ENCODE results near the gene RERGL.
"Not testable (repeated sequence)": the region's sequence is repeated elsewhere in the genome, so short reads cannot be mapped to it uniquely, and the experiment has no call there.

RERGL gene

GRCh38 chr12:18084080-18084479, 5.9 kb downstream of the RERGL start:
- no peaks in the 10 kb centered on the region for H3K4me1 ChIP-seq (ENCODE audit: control insufficient read depth, insufficient read depth, low read length, poor library complexity, severe bottlenecking)
- no peak overlapping the region for H3K4me3 ChIP-seq (ENCODE audit: insufficient read depth, low read depth, low read length, poor library complexity, severe bottlenecking)
- no peaks in the 10 kb centered on the region for H3K36me3 ChIP-seq (ENCODE audit: control insufficient read depth, insufficient read depth, low read length)
- H3K9me3 ChIP-seq (ENCODE audit: control insufficient read depth, low read length), result no peaks in the 10 kb centered on the region
- H3K27ac ChIP-seq (ENCODE audit: insufficient read depth, low read length, poor library complexity, severe bottlenecking), result no peak overlapping the region
- no peaks in the 10 kb centered on the region for H3K27me3 ChIP-seq (replicated peaks; ENCODE audit: control insufficient read depth, insufficient read depth, low read length, poor library complexity, severe bottlenecking)
- no peak for DNase-seq

- H3K27ac ChIP-seq (ENCODE audit: insufficient read depth, low read length, poor library complexity, severe bottlenecking), result no peak overlapping the region
- no peaks in the 10 kb centered on the region for H3K9me3 ChIP-seq (ENCODE audit: control insufficient read depth, low read length)
- H3K4me3 ChIP-seq (ENCODE audit: insufficient read depth, low read depth, low read length, poor library complexity, severe bottlenecking), result no peak overlapping the region
- no peak for DNase-seq
- H3K36me3 ChIP-seq (ENCODE audit: control insufficient read depth, insufficient read depth, low read length), result no peaks in the 10 kb centered on the region
- H3K4me1 ChIP-seq (ENCODE audit: control insufficient read depth, insufficient read depth, low read length, poor library complexity, severe bottlenecking), result no peaks in the 10 kb centered on the region
- H3K27me3 ChIP-seq (replicated peaks; ENCODE audit: control insufficient read depth, insufficient read depth, low read length, poor library complexity, severe bottlenecking), result no peaks in the 10 kb centered on the region
Observed at GRCh38 chr12:18079541-18080246, 10.3 kb downstream of the RERGL start.

- DNase-seq, result no peak
- Histone ChIP-seq H3K9me3 (ENCODE audit: control insufficient read depth, low read length) (no peaks in the 10 kb centered on the region), H3K36me3 (ENCODE audit: control insufficient read depth, insufficient read depth, low read length) (no peaks in the 10 kb centered on the region), H3K4me1 (ENCODE audit: control insufficient read depth, insufficient read depth, low read length, poor library complexity, severe bottlenecking) (no peaks in the 10 kb centered on the region), H3K27me3 (replicated peaks; ENCODE audit: control insufficient read depth, insufficient read depth, low read length, poor library complexity, severe bottlenecking) (no peaks in the 10 kb centered on the region), H3K27ac (ENCODE audit: insufficient read depth, low read length, poor library complexity, severe bottlenecking) (no peak overlapping the region), H3K4me3 (ENCODE audit: insufficient read depth, low read depth, low read length, poor library complexity, severe bottlenecking) (no peak overlapping the region)
Observed at GRCh38 chr12:18074001-18074400, 16.0 kb downstream of the RERGL start.

- Histone ChIP-seq H3K4me3 (ENCODE audit: insufficient read depth, low read depth, low read length, poor library complexity, severe bottlenecking) (no peak overlapping the region), H3K9me3 (ENCODE audit: control insufficient read depth, low read length) (no peaks in the 10 kb centered on the region), H3K36me3 (ENCODE audit: control insufficient read depth, insufficient read depth, low read length) (no peaks in the 10 kb centered on the region), H3K27me3 (replicated peaks; ENCODE audit: control insufficient read depth, insufficient read depth, low read length, poor library complexity, severe bottlenecking) (no peaks in the 10 kb centered on the region), H3K4me1 (ENCODE audit: control insufficient read depth, insufficient read depth, low read length, poor library complexity, severe bottlenecking) (no peaks in the 10 kb centered on the region), H3K27ac (ENCODE audit: insufficient read depth, low read length, poor library complexity, severe bottlenecking) (no peak overlapping the region)
- DNase-seq, result no peak
Observed at GRCh38 chr12:18072723-18073122, 17.3 kb downstream of the RERGL start.

GRCh38 chr12:18071336-18071735, 18.7 kb downstream of the RERGL start:
- no peak overlapping the region for H3K27ac ChIP-seq (ENCODE audit: insufficient read depth, low read length, poor library complexity, severe bottlenecking)
- no peaks in the 10 kb centered on the region for H3K27me3 ChIP-seq (replicated peaks; ENCODE audit: control insufficient read depth, insufficient read depth, low read length, poor library complexity, severe bottlenecking)
- H3K36me3 ChIP-seq (ENCODE audit: control insufficient read depth, insufficient read depth, low read length), result no peaks in the 10 kb centered on the region
- H3K9me3 ChIP-seq (ENCODE audit: control insufficient read depth, low read length), result no peaks in the 10 kb centered on the region
- H3K4me3 ChIP-seq (ENCODE audit: insufficient read depth, low read depth, low read length, poor library complexity, severe bottlenecking), result no peak overlapping the region
- H3K4me1 ChIP-seq (ENCODE audit: control insufficient read depth, insufficient read depth, low read length, poor library complexity, severe bottlenecking), result no peaks in the 10 kb centered on the region
- no peak for DNase-seq

- no peaks in the 10 kb centered on the region for H3K4me1 ChIP-seq (ENCODE audit: control insufficient read depth, insufficient read depth, low read length, poor library complexity, severe bottlenecking)
- H3K9me3 ChIP-seq (ENCODE audit: control insufficient read depth, low read length), result no peaks in the 10 kb centered on the region
- no peaks in the 10 kb centered on the region for H3K27me3 ChIP-seq (replicated peaks; ENCODE audit: control insufficient read depth, insufficient read depth, low read length, poor library complexity, severe bottlenecking)
- H3K36me3 ChIP-seq (ENCODE audit: control insufficient read depth, insufficient read depth, low read length), result no peaks in the 10 kb centered on the region
- H3K4me3 ChIP-seq (ENCODE audit: insufficient read depth, low read depth, low read length, poor library complexity, severe bottlenecking), result no peak overlapping the region
- no peak for DNase-seq
- no peak overlapping the region for H3K27ac ChIP-seq (ENCODE audit: insufficient read depth, low read length, poor library complexity, severe bottlenecking)
Observed at GRCh38 chr12:18068355-18068754, 21.6 kb downstream of the RERGL start.

- H3K36me3 ChIP-seq (ENCODE audit: control insufficient read depth, insufficient read depth, low read length), result no peaks in the 10 kb centered on the region
- no peak overlapping the region for H3K4me3 ChIP-seq (ENCODE audit: insufficient read depth, low read depth, low read length, poor library complexity, severe bottlenecking)
- no peaks in the 10 kb centered on the region for H3K9me3 ChIP-seq (ENCODE audit: control insufficient read depth, low read length)
- H3K27ac ChIP-seq (ENCODE audit: insufficient read depth, low read length, poor library complexity, severe bottlenecking), result no peak overlapping the region
- H3K4me1 ChIP-seq (ENCODE audit: control insufficient read depth, insufficient read depth, low read length, poor library complexity, severe bottlenecking), result no peaks in the 10 kb centered on the region
- no peaks in the 10 kb centered on the region for H3K27me3 ChIP-seq (replicated peaks; ENCODE audit: control insufficient read depth, insufficient read depth, low read length, poor library complexity, severe bottlenecking)
- no peak for DNase-seq
Observed at GRCh38 chr12:18066666-18067065, 23.3 kb downstream of the RERGL start.

- not testable (repeated sequence) for H3K4me1 ChIP-seq (ENCODE audit: control insufficient read depth, insufficient read depth, low read length, poor library complexity, severe bottlenecking); H3K36me3 ChIP-seq (ENCODE audit: control insufficient read depth, insufficient read depth, low read length); DNase-seq; H3K4me3 ChIP-seq (ENCODE audit: insufficient read depth, low read depth, low read length, poor library complexity, severe bottlenecking); H3K27ac ChIP-seq (ENCODE audit: insufficient read depth, low read length, poor library complexity, severe bottlenecking); H3K9me3 ChIP-seq (ENCODE audit: control insufficient read depth, low read length); H3K27me3 ChIP-seq (replicated peaks; ENCODE audit: control insufficient read depth, insufficient read depth, low read length, poor library complexity, severe bottlenecking)
Observed at GRCh38 chr12:18062867-18063266, 27.1 kb downstream of the RERGL start.

GRCh38 chr12:18057051-18057450, 32.9 kb downstream of the RERGL start:
- no peaks in the 10 kb centered on the region for H3K36me3 ChIP-seq (ENCODE audit: control insufficient read depth, insufficient read depth, low read length)
- H3K9me3 ChIP-seq (ENCODE audit: control insufficient read depth, low read length), result no peaks in the 10 kb centered on the region
- no peaks in the 10 kb centered on the region for H3K4me1 ChIP-seq (ENCODE audit: control insufficient read depth, insufficient read depth, low read length, poor library complexity, severe bottlenecking)
- no peak overlapping the region for H3K27ac ChIP-seq (ENCODE audit: insufficient read depth, low read length, poor library complexity, severe bottlenecking)
- no peak overlapping the region for H3K4me3 ChIP-seq (ENCODE audit: insufficient read depth, low read depth, low read length, poor library complexity, severe bottlenecking)
- no peak for DNase-seq
- H3K27me3 ChIP-seq (replicated peaks; ENCODE audit: control insufficient read depth, insufficient read depth, low read length, poor library complexity, severe bottlenecking), result no peaks in the 10 kb centered on the region

- DNase-seq, result no peak
- Histone ChIP-seq H3K27me3 (replicated peaks; ENCODE audit: control insufficient read depth, insufficient read depth, low read length, poor library complexity, severe bottlenecking) (no peaks in the 10 kb centered on the region), H3K4me1 (ENCODE audit: control insufficient read depth, insufficient read depth, low read length, poor library complexity, severe bottlenecking) (no peaks in the 10 kb centered on the region), H3K9me3 (ENCODE audit: control insufficient read depth, low read length) (peaks cover 5% of the 10 kb centered on the region), H3K4me3 (ENCODE audit: insufficient read depth, low read depth, low read length, poor library complexity, severe bottlenecking) (no peak overlapping the region), H3K36me3 (ENCODE audit: control insufficient read depth, insufficient read depth, low read length) (no peaks in the 10 kb centered on the region), H3K27ac (ENCODE audit: insufficient read depth, low read length, poor library complexity, severe bottlenecking) (no peak overlapping the region)
Observed at GRCh38 chr12:18054925-18055619, 34.9 kb downstream of the RERGL start.

All from effector memory CD4-positive, alpha-beta T cell (primary cell).